Measurements from ENCODE around the gene RHBDL3.

- no peak for TF ChIP-seq POLR2A (IDR thresholded peaks at IDR 0.05)
- TF ChIP-seq CTCF (IDR thresholded peaks at IDR 0.05 in 4 of 5, conservative IDR thresholded peaks at IDR 0.05 in 1 of 5), result no peak
These were observed 388 bp downstream of the RHBDL3 start for GRCh38 chr17:32266051-32266388.
